GM19023 (cell line): Measurements from ENCODE around the gene LRRC15.

Experiments used
- ATAC-seq: cut with Tn5 transposase; IDR thresholded peaks from one replicate; pipeline ENCODE4 v1.9.1; 2021; ENCODE audit warnings: mild to moderate bottlenecking, moderate library complexity; ENCODE audit not compliant: unreplicated experiment

The LRRC15 gene

GRCh38 chr3:194305356-194306108, 64.0 kb downstream of the LRRC15 start:
- no peak for ATAC-seq
